CD4-positive, alpha-beta T cell treated with Interleukin-10 for 1 hour (primary cell): ENCODE results near the gene RHOBTB1.
"Not testable (repeated sequence)": the region's sequence is repeated elsewhere in the genome, so short reads cannot be mapped to it uniquely, and the experiment has no call there.

ENCODE experiments used
- DNase-seq: peaks from one replicate; pipeline ENCODE4 v3.0.0-alpha.2; 2020

The RHOBTB1 gene

DNA sequence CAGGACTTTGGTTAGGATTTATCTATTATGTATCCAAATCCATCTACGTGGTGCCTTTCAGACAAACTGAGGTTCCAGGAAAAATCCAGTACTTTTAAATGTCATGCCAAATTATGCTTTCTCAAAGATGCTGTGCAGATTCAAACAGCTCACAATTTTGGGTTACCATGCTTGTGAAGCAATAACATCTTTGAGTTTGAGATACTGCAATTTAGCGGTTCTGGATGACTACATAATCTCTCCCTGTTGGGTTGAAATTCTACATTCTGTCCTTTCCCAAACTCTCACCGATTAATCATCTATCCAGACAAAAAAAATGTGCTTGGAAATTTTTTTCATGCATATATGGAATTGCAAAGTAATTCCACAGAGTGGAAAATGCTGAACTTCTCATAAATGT is 3.5 kb downstream of the RHOBTB1 start:
- no peak for DNase-seq

DNA sequence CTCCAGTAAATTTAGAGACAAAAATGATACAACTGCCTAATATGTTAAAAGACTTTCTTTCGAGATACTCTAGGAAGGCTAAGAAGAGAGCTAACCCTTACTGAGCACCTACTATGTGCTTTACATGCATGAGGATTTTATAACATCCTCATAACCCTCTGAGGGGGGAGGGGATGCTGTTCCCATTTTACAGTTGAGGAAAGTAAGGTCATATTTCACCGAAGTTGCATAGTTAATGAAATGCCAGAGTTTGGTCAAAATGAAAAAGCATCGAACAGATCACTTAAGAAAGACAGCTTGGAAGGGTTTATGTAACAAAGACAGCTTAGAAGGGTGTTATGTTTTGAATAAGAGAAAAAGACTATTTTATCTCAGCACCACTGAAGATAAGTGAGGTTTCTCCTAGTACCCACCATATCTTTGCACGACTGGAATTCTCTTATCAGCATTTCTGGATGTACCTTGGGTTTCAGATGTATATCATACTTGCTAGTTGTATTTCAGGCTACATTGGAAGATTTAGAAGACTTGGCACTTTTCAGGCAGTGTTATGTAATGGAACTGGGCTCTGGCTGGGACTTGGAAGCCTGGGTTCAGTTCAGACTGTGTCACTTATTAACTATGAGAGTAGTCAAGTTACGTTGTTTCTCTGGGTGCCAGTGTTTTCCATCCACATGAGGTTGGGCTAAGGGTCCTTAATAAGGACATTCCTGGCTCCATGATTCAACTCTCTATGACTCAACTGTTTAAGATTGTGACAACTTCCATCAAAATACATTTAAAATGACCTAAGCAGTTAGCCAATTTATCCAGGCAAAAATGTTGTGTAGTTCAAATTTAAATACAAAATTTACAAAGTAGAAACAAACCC is 6.0 kb downstream of the RHOBTB1 start:
- DNase-seq = no peak

DNA sequence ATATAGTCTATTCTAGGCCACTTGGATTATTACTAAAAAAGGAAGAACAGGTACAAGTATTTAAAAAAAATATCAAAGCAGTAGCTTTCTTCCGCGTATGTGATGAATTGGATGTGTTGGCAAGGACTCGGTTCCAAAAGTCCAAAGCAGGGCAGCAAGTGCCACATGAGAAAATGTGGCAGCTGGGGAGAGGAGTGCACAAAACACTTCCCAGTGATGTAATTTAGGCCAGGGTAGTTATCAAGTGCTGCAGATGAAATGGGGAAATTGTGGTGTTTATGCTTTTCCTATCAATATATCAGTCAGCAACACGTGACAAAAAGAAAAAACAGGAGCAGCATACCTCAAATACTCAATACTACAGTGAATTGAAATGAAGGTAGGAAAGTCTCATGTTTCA is 7.0 kb downstream of the RHOBTB1 start:
- DNase-seq = no peak

DNA sequence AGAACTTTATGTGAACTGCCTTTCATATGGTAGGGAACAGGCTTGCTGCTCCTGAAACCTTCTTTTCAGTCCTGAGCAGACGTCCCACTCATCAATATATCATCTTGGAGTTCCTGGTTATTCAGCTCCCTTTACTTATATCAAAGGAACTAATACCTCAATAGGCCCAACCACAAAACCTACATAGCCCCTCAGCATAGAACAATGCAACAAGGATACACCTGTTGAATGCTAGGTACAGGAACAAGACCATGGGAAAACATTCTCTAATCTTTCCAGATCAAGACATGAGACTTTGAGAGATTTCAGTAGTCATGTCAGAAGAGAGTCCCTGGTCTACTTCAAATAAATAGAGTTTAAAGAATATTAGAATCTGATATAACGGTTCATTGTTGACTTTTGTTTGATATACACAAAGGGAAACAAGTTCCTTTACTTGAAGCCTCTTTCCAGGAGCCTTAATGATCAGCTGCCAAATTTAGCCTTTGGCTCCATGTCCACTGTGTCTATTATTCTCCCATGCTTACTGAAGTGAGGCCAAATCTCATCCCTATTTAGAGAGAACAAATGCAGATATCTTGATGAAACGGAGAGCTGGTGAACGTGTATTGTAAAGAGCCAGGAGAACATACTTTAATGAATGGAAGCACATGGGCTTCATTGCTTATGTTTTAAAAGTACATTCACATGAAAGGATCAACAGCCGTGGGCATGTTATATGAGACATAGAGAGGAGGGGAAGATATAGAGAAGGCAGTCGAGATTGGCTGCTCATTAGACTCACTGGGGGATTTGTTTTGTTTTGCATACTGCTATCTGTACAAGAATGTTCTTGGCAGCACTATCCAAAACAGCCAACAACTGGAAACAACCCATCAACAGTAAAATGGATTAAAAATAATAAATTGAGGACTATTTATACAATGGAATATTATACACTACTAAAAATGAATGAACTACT is 9.5 kb downstream of the RHOBTB1 start:
- no peak for DNase-seq

DNA sequence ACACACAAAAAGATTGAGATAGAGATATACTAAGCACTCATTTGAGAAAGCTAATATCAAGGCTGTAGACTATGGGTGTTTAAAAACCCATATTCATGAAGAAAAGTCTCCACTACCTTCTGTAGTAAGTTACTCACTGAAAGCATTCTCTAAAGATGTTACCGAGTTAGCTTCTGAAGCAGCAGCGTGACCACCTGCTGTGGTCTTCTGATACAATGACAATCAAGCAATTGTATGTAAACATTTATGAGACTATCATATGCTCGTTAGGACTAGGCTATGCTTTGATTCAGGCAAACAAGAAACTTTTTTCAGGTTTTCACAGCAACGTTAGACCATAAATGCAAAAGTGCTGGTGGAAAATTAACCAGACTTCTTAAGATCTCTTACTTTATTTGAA is 11.2 kb downstream of the RHOBTB1 start:
- DNase-seq = no peak

DNA sequence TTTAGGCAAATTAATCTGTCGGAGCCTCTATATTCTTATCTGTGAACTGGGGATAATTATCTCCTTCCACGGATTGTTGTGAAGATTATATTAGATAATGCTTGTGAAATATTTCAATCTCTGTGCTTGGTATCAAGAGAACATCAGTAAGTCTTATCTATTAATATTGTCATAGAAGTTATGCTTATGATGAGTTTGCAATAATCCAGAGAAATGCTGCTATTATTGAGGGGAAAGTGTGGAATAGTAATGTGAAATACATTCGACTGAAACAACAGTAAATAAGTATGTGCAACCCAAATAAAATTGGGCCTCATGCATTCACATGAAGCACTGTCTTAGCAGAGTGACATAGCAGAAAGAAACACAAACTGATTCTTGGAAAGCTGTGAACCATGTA is 13.7 kb downstream of the RHOBTB1 start:
- DNase-seq = no peak

DNA sequence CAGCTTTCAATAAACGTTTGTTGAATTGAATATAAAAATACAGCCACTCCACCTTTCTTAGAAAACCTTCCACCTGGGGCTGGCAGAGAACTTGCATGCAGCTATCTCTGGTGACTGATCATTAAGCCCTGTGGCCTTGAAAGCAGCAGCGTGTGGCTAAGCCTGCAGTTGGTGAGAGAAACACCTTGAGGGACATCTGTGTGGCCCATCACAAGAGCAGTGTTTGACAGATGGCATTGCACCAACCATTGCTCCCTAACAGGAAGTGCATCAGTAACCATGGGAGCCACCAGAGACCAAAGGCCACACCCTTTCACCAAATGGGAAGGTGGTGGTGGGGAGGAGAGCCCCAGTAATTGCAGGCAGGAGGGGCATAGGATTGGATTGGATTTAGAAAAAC is 22.4 kb downstream of the RHOBTB1 start:
- no peak for DNase-seq

DNA sequence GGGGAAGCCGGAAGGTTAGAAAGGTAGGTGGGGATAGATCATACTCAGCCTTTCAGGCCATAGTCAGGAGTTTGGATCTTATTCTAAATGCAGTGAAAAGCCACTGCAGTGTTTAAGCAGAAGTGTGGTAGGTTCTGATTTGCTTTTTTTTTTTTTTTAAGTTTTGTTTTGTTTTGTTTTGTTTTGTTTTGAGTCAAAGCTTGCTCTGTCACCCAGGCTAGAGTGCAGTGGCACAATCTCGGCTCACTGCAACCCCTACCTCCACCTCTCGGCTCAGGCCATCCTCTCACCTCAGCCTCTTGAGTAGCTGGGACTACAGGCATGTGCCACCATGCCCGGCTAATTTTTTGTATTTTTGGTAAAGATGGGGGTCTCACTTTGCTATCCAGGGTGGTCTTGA is 23.5 kb downstream of the RHOBTB1 start:
- no peak for DNase-seq

DNA sequence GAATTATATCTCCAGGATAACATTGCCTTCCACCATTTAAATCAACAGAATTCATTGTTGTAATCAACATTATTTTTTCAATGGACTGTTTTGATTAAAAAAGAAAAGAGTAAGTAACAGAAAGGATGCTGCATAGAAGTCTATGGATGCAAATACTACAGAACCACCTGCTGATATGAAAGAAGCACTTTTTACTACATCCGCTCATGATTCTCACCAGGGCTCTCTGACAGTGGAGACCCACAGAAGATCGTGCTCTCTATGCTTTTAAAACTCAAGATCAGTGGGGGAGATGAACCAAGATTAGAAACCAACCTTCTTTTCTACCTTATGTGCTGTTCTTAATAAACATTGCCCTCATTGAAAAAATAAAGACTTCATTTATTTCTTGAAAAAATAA is 24.4 kb downstream of the RHOBTB1 start:
- DNase-seq = no peak

DNA sequence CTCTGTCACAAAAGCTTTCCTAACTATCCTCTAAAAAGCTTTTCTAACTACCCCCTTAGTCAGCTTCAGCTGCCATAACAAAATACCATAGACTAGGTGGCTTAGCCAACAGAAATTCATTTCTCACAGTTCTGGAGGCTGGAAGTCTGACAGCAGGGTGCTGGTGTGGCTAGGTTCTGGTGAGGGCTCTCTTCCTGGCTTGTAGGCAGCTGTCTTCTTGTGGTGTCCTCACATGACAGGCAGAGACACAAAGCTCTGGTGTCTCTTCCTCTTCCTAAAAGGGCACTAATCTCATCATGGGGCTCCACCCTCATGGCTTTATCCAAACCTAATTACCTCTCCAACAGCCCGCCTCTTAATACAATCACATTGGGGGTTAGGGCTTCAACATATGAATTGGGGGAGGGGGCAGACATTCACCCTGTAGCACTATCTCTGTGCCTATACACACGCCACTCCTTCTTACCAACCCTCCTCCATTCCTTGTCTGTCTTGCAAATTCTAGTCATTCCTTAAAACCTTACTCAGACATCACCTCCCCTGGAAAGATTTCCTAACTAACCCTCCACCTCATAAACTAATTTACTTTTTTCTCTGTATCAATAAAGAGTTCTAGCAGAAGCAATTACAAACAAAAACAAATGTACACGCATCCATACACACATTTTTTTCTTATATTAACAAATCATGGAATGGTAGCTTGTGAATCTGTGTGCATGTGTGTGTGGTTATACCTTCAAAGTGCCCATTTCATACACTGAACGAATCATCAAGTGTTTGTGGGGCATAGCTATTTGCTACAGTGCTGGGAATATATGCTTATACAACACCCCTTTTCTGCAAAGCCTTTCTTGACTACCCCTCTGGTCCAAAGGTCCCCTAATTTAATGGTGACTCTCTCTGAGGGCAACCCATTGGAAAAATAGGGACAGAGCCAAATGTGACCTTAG is 26.4 kb downstream of the RHOBTB1 start:
- DNase-seq = no peak

DNA sequence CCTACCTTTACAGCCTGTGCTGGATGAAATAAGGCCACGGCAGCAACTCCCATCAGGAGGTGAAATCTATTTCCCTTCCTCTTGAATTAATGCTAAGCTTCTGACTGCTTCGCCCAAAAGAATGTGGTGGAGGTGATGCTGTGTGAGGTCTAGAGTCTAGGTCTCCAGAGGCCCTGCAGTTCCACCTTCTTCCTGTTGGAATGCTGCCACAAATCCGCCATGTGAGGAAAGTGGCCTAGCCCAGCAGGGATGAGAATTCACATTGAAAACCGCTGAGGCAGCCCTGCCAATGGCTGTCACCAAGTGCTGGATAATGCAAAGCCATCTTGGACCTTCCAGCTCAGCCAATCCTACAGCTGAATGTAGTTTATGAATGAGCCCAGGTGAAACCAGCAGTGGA is 28.0 kb downstream of the RHOBTB1 start:
- DNase-seq = no peak

DNA sequence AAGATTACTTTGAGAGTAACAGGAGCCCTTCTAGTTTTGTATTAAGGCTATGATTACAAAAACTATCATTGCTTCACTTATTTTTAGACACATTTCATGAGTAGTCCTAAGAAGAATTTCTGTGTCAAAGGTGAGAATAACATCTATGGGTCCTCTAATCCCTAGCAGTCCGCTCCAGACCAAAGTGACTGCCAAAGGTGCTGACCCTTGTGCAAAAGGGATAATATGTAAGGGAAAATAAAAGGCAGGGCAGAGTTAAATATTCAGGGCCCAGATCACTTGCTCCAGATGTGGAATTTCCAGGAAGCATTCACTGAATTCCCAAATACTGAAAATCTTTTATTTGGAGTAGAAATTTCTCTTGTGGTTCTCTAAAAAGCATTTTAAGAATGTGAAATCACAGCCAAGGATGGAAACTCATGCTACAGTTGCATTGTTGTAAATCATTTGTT is 29.3 kb downstream of the RHOBTB1 start:
- no peak for DNase-seq

DNA sequence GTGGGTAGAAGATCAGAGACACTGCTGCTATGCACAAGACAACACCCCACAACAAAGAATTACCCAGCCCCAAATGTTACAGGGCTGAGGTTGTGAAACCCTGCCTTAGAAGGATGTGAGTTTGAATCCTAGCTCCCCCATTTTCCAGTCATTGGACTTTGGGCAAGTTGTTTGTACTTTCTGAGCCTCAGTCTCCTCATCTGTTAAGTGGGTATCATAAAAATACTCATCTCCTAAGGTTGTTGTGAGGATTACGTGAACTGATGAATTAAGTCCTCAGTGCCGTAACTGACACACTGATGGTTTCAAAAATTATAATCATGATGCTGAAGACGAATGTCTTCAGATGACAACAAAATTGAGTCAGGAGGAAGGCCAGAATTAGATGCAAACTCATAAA is 30.3 kb downstream of the RHOBTB1 start:
- DNase-seq = no peak

DNA sequence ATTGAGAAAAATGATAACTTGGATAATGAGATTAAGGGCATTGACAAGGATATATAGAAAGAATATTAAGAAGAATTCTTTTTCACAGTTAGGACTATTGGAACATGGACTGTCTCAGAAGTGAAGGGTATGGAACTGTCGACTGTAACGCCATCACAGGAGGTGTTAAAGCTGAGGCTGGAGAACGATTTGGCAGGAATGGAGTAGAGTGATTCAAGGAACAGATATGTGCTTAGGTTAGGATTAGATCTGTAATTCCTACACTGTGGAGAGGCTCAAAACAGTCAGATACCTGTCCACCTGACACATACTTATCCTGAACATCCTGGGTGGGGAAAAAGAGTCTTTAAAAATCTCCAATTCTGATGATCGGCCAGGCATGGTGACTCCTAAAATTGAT is 30.9 kb downstream of the RHOBTB1 start:
- no peak for DNase-seq

DNA sequence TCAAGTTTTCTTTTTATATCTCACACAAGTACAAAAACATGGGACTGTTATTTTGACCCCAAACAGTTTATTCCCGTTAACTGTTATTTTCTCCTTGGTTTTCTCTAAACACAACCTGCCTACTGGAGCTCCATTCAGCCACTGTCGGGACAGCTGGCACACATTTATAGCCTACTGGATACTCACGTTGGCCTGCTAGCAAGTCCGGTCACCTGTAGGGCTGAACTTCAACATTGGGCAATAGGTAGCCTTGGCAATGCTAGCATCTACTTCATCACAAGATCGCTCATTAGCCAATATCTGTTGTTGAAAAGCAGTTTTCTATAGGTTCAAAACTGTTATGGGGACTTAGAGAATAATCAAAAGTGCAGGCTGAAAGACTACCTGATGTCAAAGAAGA is 32.3 kb downstream of the RHOBTB1 start:
- no peak for DNase-seq

DNA sequence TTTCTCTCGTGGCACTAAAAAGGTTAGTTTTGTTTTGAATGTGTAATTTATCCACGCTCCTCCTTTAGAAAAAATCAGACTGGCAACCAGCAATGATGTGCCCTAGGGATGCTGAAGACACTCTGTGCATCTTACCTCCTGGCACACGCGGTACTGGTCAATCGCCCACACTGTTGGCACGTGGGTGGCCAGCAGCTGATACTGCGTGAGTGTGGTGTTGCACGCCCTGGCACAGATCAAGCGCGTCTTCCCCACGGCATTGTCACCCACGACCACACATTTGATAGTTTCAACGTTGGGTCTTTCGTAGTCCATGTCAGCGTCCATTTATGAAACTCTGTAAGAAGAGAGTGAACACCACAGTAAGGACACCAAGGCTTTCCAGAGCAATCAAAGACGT is 32.8 kb downstream of the RHOBTB1 start:
- no peak for DNase-seq

DNA sequence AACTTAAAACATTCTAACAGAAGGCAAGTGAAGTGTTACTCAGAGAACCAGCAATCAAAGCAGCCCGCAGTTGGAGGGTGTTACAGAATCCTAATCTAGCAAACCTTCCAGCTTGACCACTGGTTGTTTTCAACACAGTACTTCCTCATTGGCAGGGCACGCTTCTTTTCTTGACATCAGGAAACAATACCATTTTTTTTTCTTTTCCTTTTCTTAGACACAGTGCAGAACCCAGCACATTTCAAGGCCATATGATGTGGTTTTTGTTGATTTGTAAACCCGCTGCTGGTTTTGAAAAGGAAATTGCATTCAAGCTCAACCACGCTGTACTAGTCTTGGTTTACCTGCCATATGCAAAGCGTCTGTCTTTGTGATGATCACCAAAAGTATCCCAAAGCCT is 33.4 kb downstream of the RHOBTB1 start:
- no peak for DNase-seq

DNA sequence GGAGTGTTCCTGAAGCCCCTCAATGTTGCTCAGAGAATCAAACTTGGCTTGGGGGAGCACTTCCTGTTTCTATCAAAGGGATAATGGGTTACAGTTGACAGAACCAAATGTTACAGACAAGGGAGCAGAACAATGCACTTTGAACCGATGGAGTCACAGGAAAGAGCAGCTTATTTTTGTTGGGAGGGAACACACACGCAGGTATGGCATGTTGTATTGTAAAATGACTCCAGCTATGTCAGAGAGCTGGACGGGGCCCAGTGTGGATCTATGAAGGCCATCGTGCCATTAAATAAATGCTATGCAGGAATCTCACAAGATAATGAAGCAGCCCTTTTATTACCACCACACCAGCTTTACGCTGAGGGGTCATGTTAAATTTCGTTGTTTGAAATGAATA is 35.1 kb downstream of the RHOBTB1 start:
- no peak for DNase-seq

DNA sequence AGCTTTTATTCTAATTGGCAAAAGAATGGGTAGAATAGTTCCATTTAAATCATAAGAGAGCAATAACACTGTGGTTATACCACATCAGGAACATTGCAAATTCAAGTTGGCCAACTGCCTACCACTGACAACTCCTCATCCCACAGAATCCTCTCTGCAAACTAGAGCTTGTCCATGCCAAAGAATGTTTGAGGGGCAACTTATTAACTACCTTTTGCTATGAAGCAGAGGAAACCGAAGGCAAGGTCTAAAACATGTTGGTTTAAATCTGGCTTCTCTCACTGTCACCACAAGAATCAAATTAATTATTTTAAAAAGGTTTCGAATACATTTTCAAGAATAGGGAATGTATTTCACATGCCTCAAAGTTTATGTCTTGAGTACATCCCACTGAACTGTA is 36.0 kb downstream of the RHOBTB1 start:
- DNase-seq = no peak

DNA sequence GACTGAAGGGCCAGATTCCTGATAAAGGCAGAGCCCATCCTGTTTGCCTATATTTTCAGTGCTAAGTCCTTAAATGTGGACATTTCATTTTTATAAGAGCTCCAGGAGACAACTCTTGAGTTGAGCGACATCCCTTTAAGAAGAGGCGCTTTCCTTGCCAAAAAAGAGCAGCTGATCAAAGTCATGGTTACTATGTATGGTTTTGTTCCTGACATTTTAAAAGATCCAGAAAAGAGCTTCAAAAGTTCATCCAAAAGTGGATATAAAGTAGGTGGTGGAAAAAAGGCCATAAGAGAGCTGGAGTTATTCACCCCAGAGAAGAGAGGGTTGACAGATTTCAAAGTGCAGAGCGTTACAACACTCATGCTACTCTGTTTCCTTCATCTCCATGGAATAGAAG is 36.7 kb downstream of the RHOBTB1 start:
- no peak for DNase-seq

DNA sequence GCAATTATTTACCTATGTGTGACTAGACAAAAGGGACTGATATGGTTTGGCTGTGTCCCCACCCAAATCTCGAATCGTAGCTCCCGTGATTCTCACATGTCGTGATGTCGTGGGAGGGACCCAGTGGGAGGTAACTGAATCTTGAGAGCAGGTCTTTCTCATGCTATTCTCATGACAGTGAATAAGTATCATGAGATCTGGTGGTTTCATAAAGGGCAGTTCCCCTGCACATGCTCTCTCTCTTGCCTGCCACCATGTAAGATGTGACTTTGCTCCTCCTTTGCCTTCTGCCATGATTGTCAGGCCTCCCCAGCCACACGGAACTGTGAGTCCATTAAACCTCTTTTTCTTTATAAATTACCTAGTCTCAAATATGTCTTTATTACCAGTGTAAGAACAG is 37.2 kb downstream of the RHOBTB1 start:
- DNase-seq = not testable (repeated sequence)

DNA sequence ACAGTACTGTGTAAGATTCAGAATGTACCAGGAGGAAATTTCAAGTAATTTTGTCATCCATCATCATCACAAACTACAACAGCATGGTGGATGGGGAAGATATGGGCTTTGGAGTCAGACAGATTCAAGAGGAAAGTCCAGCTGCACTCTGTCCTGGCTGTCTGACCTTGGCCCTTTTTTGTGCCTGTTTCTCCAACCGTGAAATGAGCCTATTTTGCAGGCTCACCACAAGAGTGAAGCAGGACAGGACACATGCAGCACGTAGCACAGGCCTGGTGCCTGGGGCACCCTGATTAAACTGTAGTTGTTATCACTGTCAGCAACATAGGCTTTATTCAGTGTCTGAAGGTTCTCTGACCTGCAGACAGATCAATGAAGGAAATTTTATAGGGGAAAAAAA is 37.6 kb downstream of the RHOBTB1 start:
- DNase-seq = no peak

DNA sequence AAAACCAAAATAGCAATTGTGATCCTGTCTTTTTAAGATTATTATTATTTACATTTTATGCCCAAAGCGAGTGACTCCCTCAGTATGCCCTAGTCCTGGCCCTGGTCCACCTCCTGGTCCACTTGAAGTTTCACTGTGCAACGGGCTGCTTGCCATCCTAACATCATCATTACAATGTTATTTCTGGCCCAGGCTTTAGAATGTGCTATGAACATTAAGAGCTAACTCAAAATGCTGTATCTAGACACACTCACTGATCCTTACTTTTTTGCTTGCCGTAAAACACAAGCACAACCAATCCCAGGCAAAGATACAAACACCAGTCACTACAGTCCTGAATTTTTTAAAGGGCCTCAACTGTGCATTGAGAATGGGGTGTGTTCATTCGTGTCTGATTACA is 38.4 kb downstream of the RHOBTB1 start:
- no peak for DNase-seq
